HUES48 (cell line): Measurements from ENCODE around the gene SPATA2L.

Source experiments
- H3K27ac ChIP-seq: one replicate; pipeline ENCODE4 v1.7.0; 2013; ENCODE audit warnings: low read depth, low read length, inconsistent platforms
- H3K27me3 ChIP-seq: 2 replicates; pipeline ENCODE4 v1.6.1; 2013; ENCODE audit warnings: mild to moderate bottlenecking, low read length; ENCODE audit not compliant: control insufficient read depth, insufficient read depth
- H3K36me3 ChIP-seq: 2 replicates; pipeline ENCODE4 v1.6.1; 2013; ENCODE audit warnings: low read length; ENCODE audit not compliant: control insufficient read depth, insufficient read depth
- H3K4me1 ChIP-seq: 2 replicates; pipeline ENCODE4 v1.6.1; 2013; ENCODE audit warnings: mild to moderate bottlenecking, low read length; ENCODE audit not compliant: control insufficient read depth, insufficient read depth
- H3K4me3 ChIP-seq: 2 replicates; pipeline ENCODE4 v1.5.1; 2013; ENCODE audit warnings: mild to moderate bottlenecking, low read depth, low read length
- H3K9ac ChIP-seq: 2 replicates; pipeline ENCODE4 v1.6.1; 2013; ENCODE audit warnings: mild to moderate bottlenecking, low read depth, low read length, moderate library complexity
- H3K9me3 ChIP-seq: 2 replicates; pipeline ENCODE4 v1.6.1; 2013; ENCODE audit warnings: low read length; ENCODE audit not compliant: control insufficient read depth, insufficient read depth

The SPATA2L gene

DNA sequence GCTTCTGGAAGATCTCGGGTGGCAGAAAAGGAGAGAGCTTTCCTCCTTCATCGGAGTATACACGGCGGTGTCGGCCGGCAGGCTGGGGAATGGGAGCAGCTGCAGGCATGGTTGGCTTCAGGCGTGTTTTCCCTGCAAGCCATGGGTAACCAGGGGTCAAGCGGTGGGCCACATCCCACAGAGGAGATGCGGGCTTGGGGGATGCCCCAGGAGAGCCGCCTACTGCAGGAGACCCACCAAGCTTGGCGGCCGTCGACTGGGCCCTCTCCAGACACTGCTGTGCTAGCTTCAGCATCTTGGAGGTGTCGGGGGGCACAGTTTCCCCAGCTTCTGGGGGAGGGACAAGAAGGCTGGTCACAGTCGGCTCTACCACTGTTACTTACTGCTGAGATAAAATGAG, 15.0 kb upstream of the SPATA2L start:
- Histone ChIP-seq H3K4me1 (no peaks in the 10 kb centered on the region; the same call in 1 of the 2 replicates), H3K9ac (no peak overlapping the region), H3K36me3 (peaks cover 18% of the 10 kb centered on the region; the same call in 1 of the 2 replicates), H3K27ac (no peak overlapping the region), H3K9me3 (no peaks in the 10 kb centered on the region), H3K4me3 (no peak overlapping the region), H3K27me3 (peaks cover 30% of the 10 kb centered on the region)

DNA sequence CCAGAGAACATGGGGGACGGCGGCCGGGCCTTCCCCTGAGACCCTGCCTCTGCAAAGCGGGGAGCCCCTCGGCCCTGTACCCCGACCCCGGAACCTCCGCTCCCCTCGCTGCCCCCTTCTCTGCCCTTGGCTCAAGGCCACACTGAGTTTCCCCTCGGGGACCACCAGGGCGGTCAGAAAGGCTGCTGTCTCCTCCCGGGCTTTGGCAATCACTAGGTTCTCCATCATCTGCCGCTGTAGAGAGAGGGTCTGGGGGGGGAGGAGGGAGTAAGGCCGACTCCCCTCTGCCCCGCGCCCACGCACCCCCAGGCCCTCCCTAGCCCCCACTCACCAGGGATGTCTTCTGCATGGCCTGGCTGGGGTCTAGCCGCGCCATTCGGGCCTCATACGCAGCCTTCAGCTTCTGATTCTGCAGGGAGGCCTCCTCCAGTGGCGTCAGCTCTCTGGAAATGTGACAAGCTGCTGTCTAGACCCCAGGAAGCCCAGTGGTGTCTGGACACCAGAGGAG, 10.8 kb upstream of the SPATA2L start:
- Histone ChIP-seq H3K4me3 (peak overlapping the region; percentile 90), H3K9ac (peak overlapping the region; percentile 73), H3K27ac (peak overlapping the region; percentile 54), H3K9me3 (no peaks in the 10 kb centered on the region), H3K27me3 (peaks cover 11% of the 10 kb centered on the region), H3K36me3 (peaks cover 18% of the 10 kb centered on the region; the same call in 1 of the 2 replicates), H3K4me1 (peaks cover 8% of the 10 kb centered on the region; the same call in 1 of the 2 replicates)

- peak overlapping the region; percentile 54 for H3K27ac ChIP-seq
These were observed 10.2 kb upstream of the SPATA2L start for GRCh38 chr16:89711601-89712273.

DNA sequence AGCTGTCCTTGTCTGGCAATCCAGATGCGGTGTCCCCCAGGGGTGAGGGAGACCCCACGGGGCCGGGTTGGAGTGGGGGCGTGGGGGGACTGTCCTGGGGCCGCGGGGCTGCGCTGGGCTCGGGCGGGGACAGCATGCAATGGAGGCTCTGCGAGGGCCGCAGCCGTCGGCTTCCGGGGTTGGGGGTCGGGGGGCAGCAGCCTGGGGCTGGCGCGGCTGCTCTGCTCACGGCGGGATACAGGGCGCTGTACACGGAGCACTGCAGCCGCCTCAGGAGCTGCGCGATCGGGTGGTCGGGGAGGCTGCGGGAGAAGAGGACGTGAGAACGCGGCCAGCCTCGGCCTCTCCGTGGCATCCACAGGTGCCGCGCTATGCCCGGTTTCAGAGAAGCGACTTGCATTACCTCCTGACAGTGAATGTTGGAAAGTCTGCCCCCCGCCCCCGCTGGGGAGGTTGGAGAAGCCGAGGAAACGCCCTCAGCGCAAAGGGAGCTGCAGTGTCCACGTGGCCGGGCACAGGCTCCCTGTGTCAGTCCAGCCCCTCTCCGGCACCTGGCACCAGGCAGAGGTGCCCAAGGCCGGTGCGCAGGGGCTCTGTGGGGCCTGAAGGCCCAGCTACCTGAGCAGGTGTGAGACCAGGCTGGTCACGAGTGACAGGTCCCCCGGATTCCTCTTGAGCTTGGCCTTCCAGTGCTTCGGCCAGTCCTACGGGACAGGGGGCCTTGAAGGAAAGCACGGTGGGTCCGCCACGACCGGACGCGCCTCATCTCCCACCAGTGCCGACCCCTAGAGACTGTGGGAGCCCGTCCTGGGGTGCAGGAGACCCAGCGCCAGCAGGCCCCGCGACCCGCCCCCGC, 9.4 kb upstream of the SPATA2L start:
- peak overlapping the region; percentile 5 for H3K27ac ChIP-seq
- no peak overlapping the region for H3K9ac ChIP-seq
- no peak overlapping the region for H3K4me3 ChIP-seq
- peaks cover 13% of the 10 kb centered on the region; the same call in 1 of the 2 replicates for H3K36me3 ChIP-seq
- H3K9me3 ChIP-seq: no peaks in the 10 kb centered on the region
- H3K4me1 ChIP-seq: peaks cover 8% of the 10 kb centered on the region; the same call in 1 of the 2 replicates
- H3K27me3 ChIP-seq: peaks cover 6% of the 10 kb centered on the region; the same call in 1 of the 2 replicates

More at GRCh38 chr16:89711601-89712273, 10.2 kb upstream of the SPATA2L start:
- H3K9me3 ChIP-seq: no peaks in the 10 kb centered on the region
- peak overlapping the region; percentile 90 for H3K4me3 ChIP-seq
- H3K4me1 ChIP-seq: peaks cover 8% of the 10 kb centered on the region; the same call in 1 of the 2 replicates
- peaks cover 18% of the 10 kb centered on the region; the same call in 1 of the 2 replicates for H3K36me3 ChIP-seq
- peak overlapping the region; percentile 73 for H3K9ac ChIP-seq
- peaks cover 8% of the 10 kb centered on the region; the same call in 1 of the 2 replicates for H3K27me3 ChIP-seq

GRCh38 chr16:89709716-89710432, 8.4 kb upstream of the SPATA2L start:
- peaks cover 8% of the 10 kb centered on the region for H3K27me3 ChIP-seq
- H3K9me3 ChIP-seq: no peaks in the 10 kb centered on the region
- peak overlapping the region; percentile 18 for H3K27ac ChIP-seq
- no peak overlapping the region for H3K4me3 ChIP-seq
- peaks cover 7% of the 10 kb centered on the region; the same call in 1 of the 2 replicates for H3K36me3 ChIP-seq
- H3K4me1 ChIP-seq: peaks cover 8% of the 10 kb centered on the region; the same call in 1 of the 2 replicates
- no peak overlapping the region for H3K9ac ChIP-seq

GRCh38 chr16:89709166-89709565, 7.7 kb upstream of the SPATA2L start:
- no peak overlapping the region for H3K4me3 ChIP-seq
- no peak overlapping the region for H3K9ac ChIP-seq
- H3K4me1 ChIP-seq: peaks cover 8% of the 10 kb centered on the region; the same call in 1 of the 2 replicates
- peaks cover 1% of the 10 kb centered on the region; the same call in 1 of the 2 replicates for H3K36me3 ChIP-seq
- no peaks in the 10 kb centered on the region for H3K9me3 ChIP-seq
- H3K27ac ChIP-seq: peak overlapping the region; percentile 18
- H3K27me3 ChIP-seq: peaks cover 11% of the 10 kb centered on the region

- Histone ChIP-seq H3K36me3 (no peaks in the 10 kb centered on the region), H3K4me3 (no peak overlapping the region), H3K27ac (no peak overlapping the region), H3K9ac (no peak overlapping the region), H3K4me1 (peaks cover 8% of the 10 kb centered on the region; the same call in 1 of the 2 replicates), H3K9me3 (no peaks in the 10 kb centered on the region), H3K27me3 (peaks cover 14% of the 10 kb centered on the region)
These were observed 7.0 kb upstream of the SPATA2L start for GRCh38 chr16:89708481-89708931.

DNA sequence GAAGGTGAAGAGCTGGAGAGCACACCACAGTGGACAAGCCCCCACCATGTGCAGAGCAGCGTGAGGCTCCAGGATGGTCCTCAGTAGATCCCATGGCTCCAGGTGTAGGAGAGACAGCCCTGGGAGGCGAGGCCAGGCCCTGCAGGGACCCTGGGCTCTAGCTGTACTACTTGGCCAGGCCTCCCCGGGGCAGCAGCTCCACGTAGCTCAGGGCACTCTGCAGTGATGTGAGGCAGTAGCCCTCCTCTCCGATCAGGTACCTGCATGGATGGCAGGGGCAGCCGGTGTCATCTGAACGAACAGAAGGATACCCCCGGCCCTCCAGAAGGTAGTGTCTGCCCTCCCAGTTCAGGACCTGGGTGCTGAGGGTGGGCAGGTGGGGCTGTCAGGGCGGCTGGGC, 6.2 kb upstream of the SPATA2L start:
- peaks cover 17% of the 10 kb centered on the region for H3K27me3 ChIP-seq
- no peak overlapping the region for H3K4me3 ChIP-seq
- H3K27ac ChIP-seq: no peak overlapping the region
- no peak overlapping the region for H3K9ac ChIP-seq
- peaks cover 8% of the 10 kb centered on the region; the same call in 1 of the 2 replicates for H3K4me1 ChIP-seq
- H3K36me3 ChIP-seq: no peaks in the 10 kb centered on the region
- no peaks in the 10 kb centered on the region for H3K9me3 ChIP-seq

DNA sequence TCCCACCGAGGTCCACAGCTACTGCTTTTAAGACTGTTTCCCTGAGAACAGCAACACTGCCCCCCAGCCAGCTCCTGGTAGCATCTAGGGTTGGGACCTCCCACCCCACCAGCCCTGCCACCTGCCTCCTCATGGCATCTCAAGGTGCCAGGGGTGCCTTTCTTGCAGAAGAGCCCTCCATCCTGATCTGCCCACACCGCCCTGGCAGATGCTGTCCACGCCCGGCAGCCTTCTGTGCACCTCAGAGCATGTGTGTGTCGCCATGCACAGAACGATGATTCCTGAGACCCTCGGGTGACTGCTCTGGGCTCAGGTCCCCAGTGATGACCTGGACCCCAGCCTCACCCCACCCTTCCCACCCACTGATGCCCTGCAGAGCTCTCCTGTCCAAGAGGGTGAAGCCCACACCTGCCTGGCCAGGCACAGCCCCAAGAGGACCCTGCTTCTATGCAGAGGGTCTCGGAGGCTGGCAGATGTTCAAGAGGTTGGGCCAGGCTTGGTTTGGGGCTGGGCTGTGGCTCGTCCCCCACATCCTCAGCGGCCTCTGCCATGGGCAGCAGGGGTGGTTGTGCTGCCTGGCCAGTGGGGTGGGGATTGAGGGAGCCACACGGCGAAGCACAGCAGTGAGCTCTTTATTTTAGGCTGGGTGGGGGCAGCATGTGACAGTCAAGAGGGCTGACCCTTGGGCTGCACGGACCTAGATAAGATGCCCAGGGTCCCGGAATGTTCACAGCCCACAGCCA, 5.2 kb upstream of the SPATA2L start:
- no peaks in the 10 kb centered on the region for H3K36me3 ChIP-seq
- H3K27me3 ChIP-seq: peaks cover 17% of the 10 kb centered on the region
- H3K9me3 ChIP-seq: no peaks in the 10 kb centered on the region
- no peak overlapping the region for H3K27ac ChIP-seq
- H3K9ac ChIP-seq: no peak overlapping the region
- H3K4me1 ChIP-seq: peaks cover 8% of the 10 kb centered on the region; the same call in 1 of the 2 replicates
- no peak overlapping the region for H3K4me3 ChIP-seq

- H3K9ac ChIP-seq: no peak overlapping the region
- no peak overlapping the region for H3K27ac ChIP-seq
These were observed 3.5 kb upstream of the SPATA2L start for GRCh38 chr16:89705006-89705405.

More at GRCh38 chr16:89705006-89705405, 3.5 kb upstream of the SPATA2L start:
- H3K4me3 ChIP-seq: no peak overlapping the region
- no peaks in the 10 kb centered on the region for H3K36me3 ChIP-seq
- peaks cover 17% of the 10 kb centered on the region for H3K27me3 ChIP-seq
- H3K9me3 ChIP-seq: no peaks in the 10 kb centered on the region
- peaks cover 13% of the 10 kb centered on the region for H3K4me1 ChIP-seq
